ENCODE measurements around the gene P2RX4.
A peak's percentile ranks its signal among the peaks of the same experiment; 100 is the strongest.
"Not testable (repeated sequence)": the region's sequence is repeated elsewhere in the genome, so short reads cannot be mapped to it uniquely, and the experiment has no call there.

P2RX4 gene

DNA sequence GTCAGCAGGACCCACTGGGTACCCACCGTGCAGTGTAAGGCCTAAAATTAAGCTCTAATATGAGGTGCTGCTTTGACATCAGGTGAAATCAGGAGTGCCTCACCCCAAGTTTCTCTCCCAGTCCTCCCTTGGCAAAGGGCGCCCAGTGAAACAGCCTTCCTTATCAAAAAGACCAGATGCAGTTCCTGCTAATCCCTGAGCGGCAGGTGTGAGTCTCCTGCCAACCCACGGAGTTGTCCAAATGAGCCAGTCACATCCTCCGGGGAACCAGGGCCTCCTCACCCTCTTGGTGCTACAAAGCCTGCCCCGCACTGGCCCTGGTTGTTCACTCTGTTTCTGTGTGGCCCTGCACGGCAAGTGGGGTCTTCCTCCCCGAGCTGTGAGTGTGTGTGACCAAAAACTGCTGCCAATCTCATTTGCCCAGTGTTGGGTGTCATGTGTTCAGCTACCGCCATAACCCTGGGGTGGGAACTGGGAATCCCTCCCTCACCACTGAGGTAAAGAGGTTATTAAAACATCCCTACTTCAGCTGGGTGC, 20.2 kb upstream of the P2RX4 start:
- DNase-seq = peak; percentile 34

DNA sequence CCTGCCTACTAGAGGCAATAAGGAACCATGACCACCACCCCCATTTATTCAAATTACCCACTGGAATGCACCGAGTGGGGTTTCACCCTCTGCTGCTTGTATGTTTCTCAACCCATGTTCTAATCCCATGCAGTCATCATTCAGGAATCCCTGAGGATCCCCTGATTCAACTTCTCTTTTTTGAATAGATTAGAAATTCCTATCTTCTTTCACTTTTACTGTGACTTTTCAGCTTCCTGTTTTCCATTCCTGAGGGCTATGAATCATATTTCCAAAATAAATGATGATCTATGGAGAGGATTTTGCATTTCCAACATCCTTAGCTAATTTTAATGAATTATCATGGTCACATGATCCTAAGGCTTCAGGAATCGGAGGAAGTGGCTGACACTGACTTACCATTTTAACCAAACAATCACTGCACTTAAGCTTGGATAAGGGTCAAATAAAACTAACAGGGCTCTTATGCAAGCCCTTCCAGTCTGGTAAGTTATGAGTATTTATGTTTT, 19.4 kb upstream of the P2RX4 start:
- peak; percentile 76 for DNase-seq

DNA sequence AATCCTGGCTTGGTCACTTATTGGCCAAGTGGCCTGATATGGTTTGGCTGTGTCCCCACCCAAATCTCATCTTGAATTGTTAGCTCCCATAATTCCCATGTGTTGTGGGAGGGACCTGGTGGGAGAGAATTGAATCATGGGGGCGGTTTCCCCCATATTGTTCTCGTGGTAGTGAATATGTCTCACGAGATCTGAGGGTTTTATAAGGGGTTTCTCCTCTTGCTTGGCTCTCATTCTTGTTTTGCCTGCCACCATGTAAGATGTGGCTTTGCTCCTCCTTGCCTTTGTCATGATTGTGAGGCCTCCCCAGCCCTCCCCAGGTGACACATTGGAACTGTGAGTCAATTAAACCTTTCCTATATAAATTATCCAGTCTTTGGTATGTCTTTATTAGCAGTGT, 18.8 kb upstream of the P2RX4 start:
- DNase-seq = no peak

DNA sequence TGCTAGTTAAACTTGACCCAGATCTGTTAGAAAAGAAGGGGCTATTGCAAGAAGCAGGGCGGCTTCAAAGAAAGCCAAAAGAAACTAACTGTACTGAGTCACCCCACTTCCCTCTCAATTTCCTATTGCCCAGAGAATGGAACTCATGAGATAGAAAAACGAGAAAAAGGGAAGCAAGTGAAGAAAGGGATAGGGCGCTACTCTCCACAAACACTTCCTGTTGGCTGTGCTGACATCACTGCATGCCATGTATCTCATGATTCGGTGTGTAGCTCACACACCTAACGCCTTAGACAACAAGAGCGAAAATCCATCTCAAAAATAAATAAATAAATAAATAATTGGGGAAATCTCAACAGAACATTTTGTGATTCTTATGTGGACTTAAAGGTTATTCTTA, 13.0 kb upstream of the P2RX4 start:
- DNase-seq = peak; percentile 65

DNA sequence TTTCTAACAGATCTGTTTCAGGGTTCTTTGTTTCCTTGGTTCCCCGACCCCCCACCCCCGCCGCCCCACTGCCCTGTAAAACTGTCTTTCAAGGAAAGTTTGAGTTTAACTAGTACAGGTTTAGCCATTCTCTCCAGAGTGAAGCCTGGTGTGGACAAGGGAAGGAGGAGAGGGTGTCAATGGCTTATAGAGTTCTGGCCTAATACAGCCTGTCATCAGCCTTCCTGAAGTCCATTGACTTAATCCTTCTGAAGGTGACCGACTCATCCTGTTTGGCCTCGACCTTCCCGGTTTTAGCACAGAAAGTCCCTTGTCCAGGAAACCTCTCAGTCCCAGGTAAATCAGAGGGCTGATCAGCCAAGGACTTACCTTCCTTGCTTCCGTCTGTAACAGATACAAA, 11.0 kb upstream of the P2RX4 start:
- peak; percentile 68 for DNase-seq

DNA sequence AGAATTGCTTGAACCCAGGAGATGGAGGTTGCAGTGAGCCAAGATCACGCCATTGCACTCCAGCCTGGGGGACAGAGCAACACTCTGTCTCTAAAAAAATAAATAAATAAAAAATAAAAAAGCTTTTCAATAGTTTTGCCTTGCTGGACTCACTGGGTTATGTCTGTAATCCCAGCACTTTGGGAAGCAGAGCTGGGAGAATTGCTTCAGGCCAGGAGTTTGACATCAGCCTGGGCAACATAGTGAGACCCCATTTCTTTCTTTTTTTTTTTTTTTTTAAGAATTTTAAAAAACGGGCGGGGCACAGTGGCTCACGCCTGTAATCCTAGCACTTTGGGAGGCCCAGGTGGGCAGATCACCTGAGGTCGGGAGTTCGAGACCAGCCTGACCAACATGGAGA, 8.8 kb upstream of the P2RX4 start:
- not testable (repeated sequence) for DNase-seq

DNA sequence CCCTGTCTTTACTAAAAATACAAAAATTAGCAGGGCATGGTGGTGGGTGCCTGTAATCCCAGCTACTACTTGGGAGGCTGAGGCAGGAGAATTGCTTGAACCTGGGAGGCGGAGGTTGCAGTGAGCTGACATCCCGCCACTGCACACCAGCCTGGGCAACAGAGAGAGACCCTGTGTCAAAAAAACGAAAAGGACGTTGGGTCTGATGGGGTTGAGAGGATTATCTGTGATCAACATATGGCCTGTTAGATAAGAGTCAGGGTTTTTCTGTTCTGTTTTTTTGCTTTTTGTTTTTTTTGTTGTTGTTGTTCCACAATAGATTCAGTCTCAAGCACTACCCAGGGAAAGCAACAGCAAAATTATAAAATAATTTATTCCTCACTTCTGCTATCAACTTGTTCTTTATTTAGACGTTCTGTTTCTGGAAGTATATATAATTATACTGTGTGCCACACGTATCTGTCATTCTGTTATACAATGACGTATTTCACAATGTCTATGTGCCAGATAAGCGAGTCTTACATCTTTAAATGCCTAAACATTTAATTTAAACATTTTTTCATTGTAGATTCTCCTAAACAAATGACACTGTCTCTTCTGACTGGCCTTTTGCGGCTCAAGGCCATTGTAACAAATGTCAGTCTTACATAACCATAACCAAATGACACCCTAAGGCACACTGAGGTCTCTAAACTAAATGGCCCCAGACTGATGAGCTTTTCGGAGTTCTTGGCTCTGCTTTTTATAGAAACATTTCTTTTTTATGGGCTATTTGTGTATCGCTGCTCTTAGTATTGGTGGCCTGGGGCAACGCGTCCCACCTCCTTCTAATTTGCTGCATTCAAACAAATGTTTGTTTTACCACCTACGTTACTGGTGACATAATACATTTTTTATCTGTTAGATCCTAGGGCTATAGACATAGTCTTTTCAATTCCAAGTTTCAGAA, 7.2 kb upstream of the P2RX4 start:
- peak; percentile 90 for DNase-seq

DNA sequence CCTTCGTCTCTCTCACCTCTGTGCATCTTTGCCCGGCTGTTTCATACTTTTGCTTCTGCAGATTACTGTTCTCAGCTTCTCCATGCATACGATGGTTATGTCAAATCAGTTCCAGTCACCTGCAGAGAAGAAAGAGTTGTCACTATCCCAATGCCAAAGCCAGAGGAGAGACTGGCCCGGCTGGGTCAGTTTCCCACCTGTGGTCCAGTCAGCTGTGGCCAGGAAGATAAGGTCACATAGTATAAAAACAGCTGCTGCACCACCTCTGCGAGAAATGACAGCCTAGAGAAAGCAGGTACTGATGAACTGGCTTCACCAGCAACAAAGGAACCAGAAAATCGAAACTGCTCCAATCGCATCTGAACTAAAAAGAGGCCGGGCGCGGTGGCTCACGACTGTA, 6.4 kb upstream of the P2RX4 start:
- no peak for DNase-seq

DNA sequence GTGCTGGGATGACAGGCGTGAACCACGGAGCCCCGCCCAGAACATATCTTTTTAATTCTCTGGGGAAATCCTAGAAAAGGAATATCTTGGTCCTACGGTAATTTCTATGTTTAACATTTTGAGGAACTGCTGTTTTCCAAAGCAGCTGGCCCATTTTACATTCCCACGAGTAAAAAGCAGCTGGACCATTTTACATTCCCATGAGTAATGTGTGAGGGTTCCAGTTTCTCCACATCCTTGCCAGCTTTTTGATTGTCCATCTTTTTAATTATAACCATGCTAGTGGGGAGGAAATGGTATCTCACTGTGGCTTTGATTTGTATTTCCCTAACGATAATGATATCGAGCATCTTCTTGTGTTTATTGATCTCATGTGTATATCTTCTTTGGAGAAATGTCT, 4.4 kb upstream of the P2RX4 start:
- DNase-seq = no peak

DNA sequence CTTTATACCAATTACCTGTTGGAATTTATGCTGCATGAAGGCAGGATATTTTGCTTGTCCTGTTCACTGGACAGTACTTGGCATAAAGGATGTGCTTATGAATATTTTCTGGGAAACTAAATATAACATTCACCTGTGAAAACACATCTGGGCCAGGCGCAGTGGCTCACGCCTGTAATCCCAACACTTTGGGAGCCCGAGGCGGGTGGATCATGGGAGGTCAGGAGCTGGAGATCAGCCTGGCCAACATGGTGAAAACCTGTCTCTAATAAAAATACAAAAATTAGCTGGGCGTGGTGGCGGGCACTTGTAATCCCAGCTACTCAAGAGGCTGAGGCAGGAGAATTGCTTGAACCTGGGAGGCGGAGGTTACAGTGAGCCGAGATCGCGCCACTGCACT, 1.4 kb upstream of the P2RX4 start:
- not testable (repeated sequence) for DNase-seq

DNA sequence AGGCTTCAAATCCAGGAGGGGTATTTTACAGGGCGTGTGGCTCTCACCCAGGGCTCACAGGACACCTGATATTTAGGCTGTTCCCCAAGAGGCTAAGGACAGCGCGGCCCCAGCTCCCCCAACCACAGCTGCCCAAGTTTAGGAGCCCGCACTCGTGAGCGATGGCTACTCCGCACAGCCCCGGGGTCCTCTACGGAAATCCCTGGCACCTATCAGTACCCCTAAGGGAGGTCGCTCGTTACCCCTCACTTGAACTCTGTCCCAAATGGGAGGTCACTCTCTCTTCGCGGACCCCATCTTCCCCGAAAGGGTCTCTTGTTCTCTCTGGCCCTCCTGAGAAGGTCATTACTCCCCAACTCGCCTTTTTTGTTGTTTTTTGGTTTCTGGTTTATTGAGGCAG, 708 bp upstream of the P2RX4 start:
- no peak for DNase-seq

DNA sequence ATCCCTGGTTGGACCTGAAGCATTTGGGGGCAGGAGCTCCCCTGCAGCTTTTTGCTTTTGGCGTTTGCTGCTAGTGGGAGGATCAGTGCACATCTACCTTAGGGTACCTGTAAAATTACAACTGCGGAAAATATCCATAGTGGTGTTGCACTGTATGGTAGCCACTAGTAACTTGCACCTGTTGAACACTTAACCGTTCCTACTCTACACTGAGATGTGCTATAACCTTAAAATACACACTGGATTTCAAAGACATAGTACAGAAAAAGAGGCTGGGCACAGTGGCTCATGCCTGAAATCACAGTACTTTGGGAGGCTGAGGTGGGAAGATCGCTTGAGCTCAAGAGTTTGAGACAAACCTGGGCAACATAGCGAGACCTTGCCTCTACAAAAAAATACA, 2.9 kb downstream of the P2RX4 start:
- no peak for DNase-seq

DNA sequence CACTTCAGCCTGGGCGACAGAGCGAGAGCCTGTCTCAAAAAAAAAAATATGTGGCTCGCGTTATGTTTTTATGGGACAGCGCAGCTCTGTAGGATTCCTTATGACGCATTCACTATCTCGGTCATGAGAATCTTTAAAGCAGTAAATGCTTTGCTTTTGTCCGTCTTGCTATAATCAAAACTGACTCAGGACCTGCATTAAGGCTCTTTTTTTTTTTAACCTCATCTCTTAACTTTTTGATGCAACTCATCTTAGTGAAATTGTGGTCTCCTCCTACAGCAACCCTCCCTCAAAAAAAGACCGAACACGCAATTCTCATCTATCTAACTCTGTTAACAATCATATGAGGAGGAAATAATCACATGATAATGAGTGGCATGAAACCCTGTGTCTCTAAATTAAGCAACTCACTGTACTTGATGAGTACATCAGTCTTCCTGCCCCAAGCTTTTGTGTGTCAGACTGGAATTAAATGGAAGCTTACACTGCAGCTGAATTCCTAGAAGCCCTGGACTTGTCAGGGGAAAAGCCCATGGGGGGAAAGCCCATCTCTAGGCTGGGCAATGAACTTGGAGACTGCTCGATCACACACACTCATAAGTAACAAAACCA, 4.3 kb downstream of the P2RX4 start:
- DNase-seq = peak; percentile 25

DNA sequence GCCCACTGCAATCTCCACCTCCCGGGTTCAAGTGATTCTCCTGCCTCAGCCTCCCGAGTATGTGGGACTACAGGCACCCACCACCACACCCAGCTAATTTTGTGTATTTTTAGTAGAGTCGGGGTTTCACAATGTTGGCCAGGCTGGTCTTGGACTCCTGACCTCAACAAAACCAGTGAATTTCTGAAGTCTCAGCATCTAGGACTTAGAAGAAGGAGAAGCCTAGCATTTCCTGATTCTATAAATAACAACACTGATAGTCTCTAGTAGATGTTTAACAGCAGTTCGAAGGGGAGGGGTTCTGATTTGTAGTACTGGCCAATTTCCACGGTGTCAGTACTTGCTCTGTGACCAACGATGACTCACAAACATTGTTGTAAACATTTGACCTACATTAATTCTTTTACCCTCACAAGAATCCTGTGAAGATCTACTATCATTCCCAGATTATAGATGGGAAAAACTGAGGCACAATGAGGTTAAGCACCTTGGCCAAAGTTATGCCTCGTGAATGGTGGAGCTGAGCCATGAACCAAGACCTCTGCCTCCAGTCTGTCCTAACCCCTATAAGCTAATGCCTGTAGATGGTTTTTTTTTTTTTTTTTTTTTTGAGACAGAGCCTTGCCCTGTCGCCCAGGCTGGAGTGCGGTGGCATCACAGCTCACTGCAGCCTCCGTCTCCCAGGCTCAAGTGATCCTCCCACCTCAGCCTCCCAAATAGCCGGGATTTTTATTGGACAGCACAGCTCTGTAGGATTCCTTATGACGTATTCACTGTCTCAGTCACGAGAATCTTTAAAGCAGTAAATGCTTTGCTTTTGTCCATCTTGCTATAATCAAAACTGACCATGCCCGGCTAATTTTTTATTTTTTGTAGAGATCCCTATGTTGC, 5.2 kb downstream of the P2RX4 start:
- peak; percentile 50 for DNase-seq

DNA sequence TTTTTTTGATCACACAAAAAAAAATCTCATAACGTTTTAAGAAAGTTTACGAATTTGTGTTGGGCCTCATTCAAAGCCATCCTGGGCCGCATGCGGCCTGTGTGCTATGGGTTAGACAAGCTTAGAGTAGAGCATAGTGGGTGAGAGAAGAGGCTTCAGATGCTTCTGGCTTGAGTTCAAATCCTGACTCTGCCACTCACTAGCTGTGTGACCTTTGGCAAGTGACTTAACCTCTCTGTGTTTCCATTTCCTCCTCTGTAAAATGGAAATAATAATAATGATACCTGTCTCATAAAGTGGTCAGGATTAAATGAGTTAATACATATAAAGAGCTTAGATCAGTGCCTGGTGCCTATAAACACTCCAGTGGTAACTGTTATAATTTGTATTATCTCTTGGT, 6.2 kb downstream of the P2RX4 start:
- DNase-seq = no peak

DNA sequence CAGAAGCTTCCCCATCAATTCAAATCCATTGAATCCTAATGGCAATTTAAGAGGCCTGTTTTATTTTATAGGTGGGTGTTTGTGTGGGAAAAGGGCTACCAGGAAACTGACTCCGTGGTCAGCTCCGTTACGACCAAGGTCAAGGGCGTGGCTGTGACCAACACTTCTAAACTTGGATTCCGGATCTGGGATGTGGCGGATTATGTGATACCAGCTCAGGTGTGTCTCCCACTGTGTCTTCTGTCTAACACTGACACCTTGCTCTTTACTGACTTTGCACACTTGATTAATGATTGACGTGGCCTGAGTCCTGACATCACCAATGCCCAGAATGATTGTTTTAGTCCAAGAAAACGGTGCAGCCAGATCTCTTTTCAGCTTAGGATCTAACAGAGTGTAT, 7.1 kb downstream of the P2RX4 start:
- DNase-seq = no peak

DNA sequence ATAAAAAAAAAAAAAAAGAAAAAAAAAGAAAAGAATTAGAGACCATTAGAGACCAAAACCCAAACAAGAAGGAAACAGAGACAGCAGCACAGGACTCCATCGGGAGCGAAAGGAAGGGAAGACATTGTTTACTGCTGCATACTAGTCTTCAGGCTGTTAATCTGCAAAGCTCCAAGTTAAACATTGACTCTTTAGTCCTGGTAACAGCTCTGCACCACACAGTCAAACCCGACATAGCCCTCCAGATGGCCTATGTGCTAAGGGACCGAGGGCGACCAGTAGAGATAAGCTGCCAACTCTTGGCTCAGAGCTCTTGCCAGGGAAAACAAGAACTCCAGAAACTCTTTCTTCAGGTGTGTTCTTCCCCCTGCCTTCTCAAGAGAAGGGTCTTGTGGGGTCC, 7.8 kb downstream of the P2RX4 start:
- no peak for DNase-seq

DNA sequence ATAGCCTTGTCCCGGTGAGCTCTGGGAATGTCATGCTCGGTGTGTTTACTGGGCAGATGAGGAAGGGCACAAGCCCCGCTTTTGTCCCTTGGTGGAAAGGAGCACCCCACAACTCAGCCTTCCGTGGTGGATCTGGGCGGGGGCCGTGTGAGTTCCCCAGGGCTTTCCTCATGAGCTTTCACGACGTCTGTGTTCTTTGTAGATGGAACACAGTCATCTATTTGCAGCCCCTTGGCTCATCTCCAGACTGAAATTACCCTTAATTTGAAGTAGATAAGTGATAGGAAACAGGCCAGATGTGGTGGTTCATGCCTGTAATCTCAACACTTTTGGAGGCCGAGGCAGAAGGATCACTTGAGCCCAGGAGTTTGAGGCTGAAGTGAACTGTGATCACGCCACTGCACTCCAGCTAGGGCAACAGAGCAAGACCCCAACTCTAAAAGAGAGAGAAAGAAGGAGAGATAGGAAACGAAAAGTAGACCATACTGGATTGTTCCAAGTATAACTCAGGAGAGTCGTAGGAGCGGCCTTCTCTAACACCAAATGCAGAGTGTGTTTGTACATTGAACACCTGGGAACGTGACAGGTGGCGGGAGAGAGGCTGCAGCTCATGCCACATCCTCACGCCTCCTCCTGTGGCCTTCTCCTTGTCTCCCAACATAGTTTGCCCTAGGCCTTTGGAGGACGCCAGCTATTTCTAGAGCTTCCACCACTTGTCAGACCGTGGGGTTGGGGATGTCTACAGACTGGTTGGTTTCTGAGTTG, 8.8 kb downstream of the P2RX4 start:
- no peak for DNase-seq

DNA sequence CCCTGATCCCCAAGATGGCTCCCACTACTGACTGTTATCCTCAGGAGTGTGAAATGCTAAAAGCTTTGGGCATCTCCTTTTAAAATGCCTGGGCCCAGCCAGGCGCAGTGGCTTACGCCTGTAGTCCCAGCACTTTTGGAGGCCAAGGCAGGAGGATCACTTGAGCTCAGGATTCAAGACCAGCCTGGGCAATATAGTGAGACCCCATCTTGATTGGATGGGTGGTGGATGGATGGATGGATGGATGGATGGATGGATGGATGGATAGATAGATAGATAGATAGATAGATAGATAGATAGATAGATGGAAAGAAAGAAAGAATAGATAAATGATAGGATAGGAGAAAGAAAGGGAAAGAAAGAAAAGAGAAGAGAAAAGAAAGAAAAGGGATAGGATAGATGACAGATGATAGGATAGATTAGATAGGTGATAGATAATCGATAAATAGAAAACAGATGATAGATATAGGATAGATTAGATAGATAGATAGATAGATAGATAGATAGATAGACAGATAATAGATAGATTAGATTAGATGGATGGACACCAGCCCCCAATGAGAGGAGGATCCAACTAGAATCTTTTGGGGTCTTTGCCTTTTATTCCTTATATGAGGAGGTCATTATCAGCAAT, 9.5 kb downstream of the P2RX4 start:
- DNase-seq = no peak

DNA sequence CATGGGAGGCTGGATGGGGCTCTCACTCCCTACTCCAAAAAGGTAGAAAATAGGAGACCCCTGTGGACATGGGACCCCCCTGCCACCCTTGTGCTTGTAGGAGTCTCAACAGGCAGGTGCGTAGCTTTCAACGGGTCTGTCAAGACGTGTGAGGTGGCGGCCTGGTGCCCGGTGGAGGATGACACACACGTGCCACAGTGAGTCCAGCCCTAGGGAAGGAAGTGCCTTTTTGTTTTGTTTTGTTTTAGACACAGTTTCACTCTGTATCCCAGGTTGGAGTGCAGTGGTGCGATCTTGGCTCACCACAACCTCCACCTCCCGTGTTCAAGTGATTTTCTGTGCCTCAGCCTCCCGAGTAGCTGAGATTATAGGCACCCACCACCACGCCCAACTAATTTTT, 12.9 kb downstream of the P2RX4 start:
- DNase-seq = no peak

Data from OCI-M1 (cell line).